ENCODE results near the gene WDR5.
"Not testable (repeated sequence)": the region's sequence is repeated elsewhere in the genome, so short reads cannot be mapped to it uniquely, and the experiment has no call there.

The WDR5 gene

GRCh38 chr9:134135343-134136117 lies at the start of gene WDR5:
WDR5 (plus strand) TSS chr9:134136082; CDS start chr9:134139878, 3,796 bp downstream.
- DNase-seq: peak; percentile 83

GRCh38 chr9:134088063-134088725 lies 47.7 kb upstream of the WDR5 start:
- DNase-seq: no peak

- DNase-seq: no peak
Observed at GRCh38 chr9:134089972-134090371, 45.9 kb upstream of the WDR5 start.

- peak; percentile 10 for DNase-seq
Observed at GRCh38 chr9:134099123-134099761, 36.6 kb upstream of the WDR5 start.

- DNase-seq: no peak
Observed at GRCh38 chr9:134100040-134100439, 35.8 kb upstream of the WDR5 start.

- DNase-seq: not testable (repeated sequence)
Observed at GRCh38 chr9:134101133-134101532, 34.7 kb upstream of the WDR5 start.

GRCh38 chr9:134101623-134102149 lies 34.2 kb upstream of the WDR5 start:
- DNase-seq: no peak

GRCh38 chr9:134103391-134103998 lies 32.4 kb upstream of the WDR5 start:
- DNase-seq: no peak

GRCh38 chr9:134111064-134111463 lies 24.8 kb upstream of the WDR5 start:
- no peak for DNase-seq

GRCh38 chr9:134112561-134112960 lies 23.3 kb upstream of the WDR5 start:
- DNase-seq: no peak

GRCh38 chr9:134118972-134119371 lies 16.9 kb upstream of the WDR5 start:
- DNase-seq: not testable (repeated sequence)

- no peak for DNase-seq
Observed at GRCh38 chr9:134123764-134124128, 12.1 kb upstream of the WDR5 start.

- DNase-seq: no peak
Observed at GRCh38 chr9:134125413-134126095, 10.3 kb upstream of the WDR5 start.

GRCh38 chr9:134126373-134126772 lies 9.5 kb upstream of the WDR5 start:
- no peak for DNase-seq

- no peak for DNase-seq
Observed at GRCh38 chr9:134127065-134127580, 8.8 kb upstream of the WDR5 start.

GRCh38 chr9:134127616-134128015 lies 8.3 kb upstream of the WDR5 start:
- DNase-seq: no peak

- no peak for DNase-seq
Observed at GRCh38 chr9:134128727-134129679, 6.9 kb upstream of the WDR5 start.

GRCh38 chr9:134130503-134131375 lies 5.1 kb upstream of the WDR5 start:
- DNase-seq: no peak

- no peak for DNase-seq
Observed at GRCh38 chr9:134131471-134132207, 4.2 kb upstream of the WDR5 start.

Measured in T1000 (cell line).